Astrocyte of the spinal cord (primary cell): ENCODE data around the gene ACAP1.

Experiments
- DNase-seq: peaks from one replicate; pipeline ENCODE4 v3.0.0; 2011; ENCODE audit warnings: low read depth, low spot score
- H3K4me3 ChIP-seq: 2 replicates; pipeline ENCODE4 v1.5.1; 2011; ENCODE audit warnings: low read depth, mild to moderate bottlenecking, low read length, moderate library complexity
- CTCF ChIP-seq: IDR thresholded peaks from 2 replicates; pipeline ENCODE4 v1.5.1; 2012; ENCODE audit warnings: low read depth, mild to moderate bottlenecking, low read length, inconsistent platforms
- in situ Hi-C: cut with HindIII; loops from 2 replicates; pipeline ENCODE4 v1.10.0; 2017; ENCODE audit warnings: low sequenced_read_pairs

Gene ACAP1

GRCh38 chr17:7388856-7389255 is 52.5 kb downstream of the ACAP1 start:
- H3K4me3 ChIP-seq, result no peak overlapping the region
- DNase-seq, result no peak
- in situ Hi-C loops, result no loop called here
- TF ChIP-seq CTCF, result no peak

DNA sequence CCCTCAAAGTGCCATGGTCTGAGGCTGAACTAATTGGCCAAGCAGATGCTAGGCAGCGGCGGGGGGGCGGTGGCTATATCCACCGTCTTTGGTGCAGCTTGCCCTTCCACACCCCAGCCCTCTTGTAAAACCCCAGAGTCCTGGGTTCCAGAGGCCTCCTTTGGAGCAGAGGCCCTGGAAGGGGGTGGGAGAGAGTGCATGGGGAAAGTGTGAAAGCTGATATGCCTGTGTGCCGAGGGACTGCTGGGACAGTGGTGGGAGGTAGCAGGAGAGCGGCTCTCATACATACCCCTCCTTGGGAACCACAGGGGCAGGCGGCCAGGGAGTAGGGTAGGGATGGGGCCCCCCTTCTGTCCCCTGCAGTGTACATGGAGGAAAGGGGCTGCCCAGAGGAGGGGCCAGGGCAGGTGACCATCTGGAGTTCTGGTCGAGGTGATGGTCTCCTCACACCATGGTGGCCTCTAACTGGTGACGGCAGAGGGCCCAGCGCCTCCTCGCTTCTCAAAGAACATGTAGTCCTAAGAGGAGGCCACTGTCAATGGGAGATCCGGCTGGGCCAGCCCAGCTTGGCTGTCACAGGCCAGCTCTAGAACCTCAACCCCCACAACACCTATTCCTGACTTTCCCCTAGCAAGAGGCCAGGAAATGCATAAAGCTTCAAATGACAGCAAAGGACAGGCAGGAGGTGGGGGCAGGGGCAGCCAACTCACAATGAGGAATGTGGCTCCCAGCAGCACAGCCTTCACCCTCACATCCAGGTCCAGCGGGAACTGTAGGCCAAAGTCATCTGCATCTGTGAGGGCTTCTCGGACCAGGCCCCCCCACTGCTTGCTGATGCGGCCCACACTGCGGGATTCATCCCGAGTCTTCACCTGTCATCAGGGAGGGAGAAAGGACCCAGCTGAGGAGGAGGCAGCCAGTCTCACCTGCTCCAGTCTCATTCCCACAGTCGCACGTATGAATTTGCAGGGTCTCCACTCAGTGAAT is 53.9 kb downstream of the ACAP1 start:
- TF ChIP-seq CTCF, result no peak
- DNase-seq, result no peak
- in situ Hi-C loops, result no loop called here

GRCh38 chr17:7391307-7391706 is 55.0 kb downstream of the ACAP1 start:
- H3K4me3 ChIP-seq, result no peak overlapping the region
- in situ Hi-C loops, result no loop called here
- no peak for TF ChIP-seq CTCF
- no peak for DNase-seq

More for the DNA sequence above, 53.9 kb downstream of the ACAP1 start:
- no peak overlapping the region for H3K4me3 ChIP-seq

- no peak for DNase-seq
- no peak for TF ChIP-seq CTCF
- in situ Hi-C loops, result no loop called here
- peak overlapping the region; percentile 90 for H3K4me3 ChIP-seq
Observed at GRCh38 chr17:7392696-7393612, 56.6 kb downstream of the ACAP1 start.

GRCh38 chr17:7393613-7394451 is 57.5 kb downstream of the ACAP1 start:
- TF ChIP-seq CTCF, result peak; percentile 27
- in situ Hi-C loops, result no loop called here
- DNase-seq, result no peak
- peak overlapping the region; percentile 90 for H3K4me3 ChIP-seq
